ENCODE results near the gene ABCB11. TPM values are rescaled to one million over a fixed set of nuclear protein-coding genes. Genes with fewer than 3 reads are reported as not detected.
"Not testable (repeated sequence)": the region's sequence is repeated elsewhere in the genome, so short reads cannot be mapped to it uniquely, and the experiment has no call there.

The ABCB11 gene
- total RNA-seq, 1 donor from 2014 or later, result 0.16 TPM

DNA sequence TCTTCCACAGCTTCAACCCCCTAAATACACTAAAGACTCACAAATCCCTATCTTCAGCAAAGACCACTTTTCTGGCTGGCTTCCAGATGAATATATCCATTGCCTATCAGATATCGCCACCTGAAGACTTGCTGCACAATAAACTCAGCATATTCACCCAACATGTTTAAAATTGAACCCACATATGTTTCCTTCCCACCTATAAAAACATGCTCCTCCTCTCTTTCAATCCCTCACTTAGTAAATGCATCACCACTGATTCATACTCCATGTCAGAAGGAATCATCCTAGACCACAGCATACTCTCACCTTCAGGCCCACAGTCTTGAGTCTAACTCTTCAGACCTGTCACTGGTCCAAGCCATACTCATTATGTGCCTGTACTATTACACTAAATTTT is 146.1 kb downstream of the ABCB11 start:
- DNase-seq, result no peak

DNA sequence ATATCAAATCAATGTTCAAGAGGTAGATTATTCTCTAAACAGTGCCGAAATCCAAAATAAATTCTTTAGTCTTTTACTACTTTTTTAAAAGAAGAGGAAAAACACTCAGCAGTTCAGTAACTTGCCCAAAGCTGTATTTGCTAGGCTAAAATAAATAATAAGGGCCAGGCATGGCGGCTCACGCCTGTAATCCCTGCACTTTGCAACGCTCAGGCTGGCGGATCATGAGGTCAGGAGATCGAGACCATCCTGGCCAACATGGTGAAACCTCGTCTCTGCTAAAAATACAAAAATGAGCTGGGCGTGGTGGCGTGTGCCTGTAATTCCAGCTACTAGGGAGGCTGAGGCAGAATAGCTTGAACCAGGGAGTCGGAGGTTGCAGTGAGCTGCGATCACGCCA is 149.0 kb downstream of the ABCB11 start:
- DNase-seq, result not testable (repeated sequence)

DNA sequence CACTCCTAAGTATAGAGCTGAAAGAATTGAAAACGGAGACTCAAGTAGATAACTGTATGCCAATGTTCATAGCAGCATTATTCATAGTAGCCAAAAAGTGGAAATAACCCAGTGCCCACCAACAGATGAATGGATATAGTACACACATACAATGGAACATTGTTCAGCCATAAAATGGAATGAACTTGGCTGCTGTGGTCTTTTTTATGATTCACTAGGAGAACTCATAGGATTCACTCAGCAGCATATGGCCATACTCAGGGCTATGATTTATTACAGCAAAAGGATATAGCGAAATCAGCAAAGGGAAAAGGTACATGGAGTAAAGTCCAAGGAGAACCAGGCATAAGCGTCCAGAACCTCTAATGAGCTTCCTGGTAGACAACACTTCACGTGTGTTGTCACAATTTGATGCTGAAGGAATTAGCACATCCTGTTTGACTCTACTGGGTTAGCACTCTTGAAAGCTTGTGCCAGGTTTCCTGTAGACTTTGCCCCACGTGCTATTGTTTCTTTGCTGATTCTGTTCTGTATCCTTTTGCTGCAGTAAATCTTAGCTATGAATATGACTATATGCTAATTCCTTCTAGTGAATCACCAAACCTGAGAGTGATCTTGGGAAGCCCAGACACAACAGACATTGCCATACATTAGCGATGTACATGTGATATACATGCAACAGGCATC is 156.6 kb downstream of the ABCB11 start:
- no peak for DNase-seq

DNA sequence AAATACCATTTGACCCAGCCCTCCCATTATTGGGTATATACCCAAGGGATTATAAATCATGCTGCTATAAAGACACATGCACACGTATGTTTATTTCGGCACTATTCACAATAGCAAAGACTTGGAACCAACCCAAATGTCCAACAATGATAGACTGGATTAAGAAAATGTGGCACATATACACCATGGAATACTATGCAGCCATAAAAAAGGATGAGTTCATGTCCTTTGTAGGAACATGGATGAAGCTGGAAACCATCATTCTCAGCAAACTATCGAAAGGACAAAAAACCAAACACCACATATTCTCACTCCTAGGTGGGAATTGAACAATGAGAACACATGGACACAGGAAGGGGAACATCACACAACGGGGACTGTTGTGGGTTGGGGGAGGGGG is 160.3 kb downstream of the ABCB11 start:
- not testable (repeated sequence) for DNase-seq

Other genes with a start within 250 kb of the ABCB11 start
- gene NOSTRIN, start 228.7 kb downstream of the ABCB11 start, total RNA-seq, result 3.9 TPM
- gene SPC25, start 140.9 kb downstream of the ABCB11 start, total RNA-seq, result 3.4 TPM
- not detected for gene G6PC2, start 130.0 kb downstream of the ABCB11 start, total RNA-seq
- 0.94 TPM for gene DHRS9, start 38.2 kb upstream of the ABCB11 start, total RNA-seq